Activated T-helper 1 cell treated with anti-CD3 and anti-CD28 coated beads, Interleukin-12 subunit alpha, Interleukin-12 subunit beta, Interleukin-2, Interleukin-4 antibody, amounts not matched to agents 30 ng/mL and 10 ng/mL and 1 ng/mL, durations not matched to agents 14 hours and 24 hours and 36 hours (primary cell): ENCODE data around the gene RRP1. TPM values are rescaled to one million over a fixed set of nuclear protein-coding genes. Genes with fewer than 3 reads are reported as not detected.

ENCODE experiments used
- DNase-seq: peaks from one replicate; pipeline ENCODE4 v3.0.0; 2021; ENCODE audit warnings: low spot score
- H3K27ac Mint-ChIP-seq: one replicate; pipeline ENCODE4 v1.8.0; 2021; ENCODE audit warnings: mild to moderate bottlenecking, mixed read lengths
- H3K27me3 Mint-ChIP-seq: one replicate; pipeline ENCODE4 v1.8.0; 2022; ENCODE audit warnings: mild to moderate bottlenecking, moderate library complexity, mixed read lengths; ENCODE audit not compliant: insufficient read depth
- H3K36me3 Mint-ChIP-seq: one replicate; pipeline ENCODE4 v1.8.0; 2021; ENCODE audit warnings: low read depth, mixed read lengths
- H3K4me1 Mint-ChIP-seq: one replicate; pipeline ENCODE4 v1.8.0; 2021; ENCODE audit warnings: low read depth, mixed read lengths
- H3K4me3 Mint-ChIP-seq: one replicate; pipeline ENCODE4 v1.8.0; 2021; ENCODE audit warnings: mild to moderate bottlenecking, moderate library complexity, mixed read lengths
- H3K9me3 Mint-ChIP-seq: one replicate; pipeline ENCODE4 v1.8.0; 2021; ENCODE audit warnings: mixed read lengths
- intact Hi-C: fragments of 100-400 bp; cut with micrococcal nuclease; formaldehyde crosslinking; loops from one replicate; pipeline ENCODE4 v1.15.1; 2024
- total RNA-seq: library from RNA; stranded (reverse); gene quantifications from 2 replicates; pipeline ENCODE4 v1.2.3, GENCODE V29; 2022

RRP1 gene
- total RNA-seq, 1 donor from 2014 or later, result 91.8 TPM

- intact Hi-C loops, result no loop called here
- no peaks in the 10 kb centered on the region for H3K27me3 Mint-ChIP-seq
These were observed 690 bp downstream of the RRP1 start for GRCh38 chr21:43790010-43790524.

GRCh38 chr21:43792406-43792805, 3.0 kb downstream of the RRP1 start:
- H3K36me3 Mint-ChIP-seq, result peaks cover 51% of the 10 kb centered on the region
- H3K4me1 Mint-ChIP-seq, result peaks cover 20% of the 10 kb centered on the region
- no peak for DNase-seq
- no peaks in the 10 kb centered on the region for H3K27me3 Mint-ChIP-seq
- H3K9me3 Mint-ChIP-seq, result no peaks in the 10 kb centered on the region
- intact Hi-C loops, result no loop called here
- peak overlapping the region; percentile 79 for H3K4me3 Mint-ChIP-seq
- H3K27ac Mint-ChIP-seq, result peak overlapping the region; percentile 79

More at GRCh38 chr21:43790010-43790524, 690 bp downstream of the RRP1 start:
- peak overlapping the region; percentile 95 for H3K4me3 Mint-ChIP-seq
- peaks cover 20% of the 10 kb centered on the region for H3K4me1 Mint-ChIP-seq
- peak overlapping the region; percentile 94 for H3K27ac Mint-ChIP-seq
- H3K9me3 Mint-ChIP-seq, result no peaks in the 10 kb centered on the region
- H3K36me3 Mint-ChIP-seq, result peaks cover 32% of the 10 kb centered on the region
- DNase-seq, result no peak

- no peak overlapping the region for H3K27ac Mint-ChIP-seq
- H3K36me3 Mint-ChIP-seq, result peaks cover 56% of the 10 kb centered on the region
- peaks cover 20% of the 10 kb centered on the region for H3K4me1 Mint-ChIP-seq
- no peak overlapping the region for H3K4me3 Mint-ChIP-seq
- intact Hi-C loops, result no loop called here
- no peaks in the 10 kb centered on the region for H3K27me3 Mint-ChIP-seq
- H3K9me3 Mint-ChIP-seq, result no peaks in the 10 kb centered on the region
- DNase-seq, result no peak
These were observed 3.9 kb downstream of the RRP1 start for GRCh38 chr21:43793243-43793642.

- Mint-ChIP-seq H3K4me3 (no peak overlapping the region), H3K27me3 (no peaks in the 10 kb centered on the region), H3K4me1 (peaks cover 20% of the 10 kb centered on the region), H3K27ac (no peak overlapping the region), H3K9me3 (no peaks in the 10 kb centered on the region), H3K36me3 (peaks cover 65% of the 10 kb centered on the region)
- DNase-seq, result no peak
- intact Hi-C loops, result no loop called here
These were observed 4.9 kb downstream of the RRP1 start for GRCh38 chr21:43794311-43794710.

GRCh38 chr21:43794857-43795256, 5.5 kb downstream of the RRP1 start:
- Mint-ChIP-seq H3K4me3 (no peak overlapping the region), H3K9me3 (no peaks in the 10 kb centered on the region), H3K27me3 (no peaks in the 10 kb centered on the region), H3K27ac (no peak overlapping the region), H3K4me1 (peaks cover 20% of the 10 kb centered on the region), H3K36me3 (peaks cover 67% of the 10 kb centered on the region)
- no peak for DNase-seq
- intact Hi-C loops, result no loop called here

GRCh38 chr21:43797415-43797814, 8.0 kb downstream of the RRP1 start:
- Mint-ChIP-seq H3K27me3 (no peaks in the 10 kb centered on the region), H3K4me1 (peaks cover 4% of the 10 kb centered on the region), H3K9me3 (no peaks in the 10 kb centered on the region), H3K27ac (no peak overlapping the region), H3K4me3 (no peak overlapping the region), H3K36me3 (peaks cover 59% of the 10 kb centered on the region)
- DNase-seq, result no peak
- intact Hi-C loops, result no loop called here

- H3K9me3 Mint-ChIP-seq, result no peaks in the 10 kb centered on the region
- H3K27me3 Mint-ChIP-seq, result no peaks in the 10 kb centered on the region
- H3K4me3 Mint-ChIP-seq, result no peak overlapping the region
- peaks cover 57% of the 10 kb centered on the region for H3K36me3 Mint-ChIP-seq
- no peaks in the 10 kb centered on the region for H3K4me1 Mint-ChIP-seq
- intact Hi-C loops, result no loop called here
- no peak overlapping the region for H3K27ac Mint-ChIP-seq
- no peak for DNase-seq
These were observed 8.7 kb downstream of the RRP1 start for GRCh38 chr21:43797925-43798715.

GRCh38 chr21:43799301-43799840, 10.0 kb downstream of the RRP1 start:
- Mint-ChIP-seq H3K36me3 (peaks cover 57% of the 10 kb centered on the region), H3K27ac (no peak overlapping the region), H3K27me3 (no peaks in the 10 kb centered on the region), H3K4me3 (no peak overlapping the region), H3K9me3 (no peaks in the 10 kb centered on the region), H3K4me1 (no peaks in the 10 kb centered on the region)
- intact Hi-C loops, result no loop called here
- no peak for DNase-seq

- H3K9me3 Mint-ChIP-seq, result no peaks in the 10 kb centered on the region
- H3K36me3 Mint-ChIP-seq, result peaks cover 54% of the 10 kb centered on the region
- H3K27ac Mint-ChIP-seq, result no peak overlapping the region
- no peak overlapping the region for H3K4me3 Mint-ChIP-seq
- no peaks in the 10 kb centered on the region for H3K4me1 Mint-ChIP-seq
- DNase-seq, result no peak
- intact Hi-C loops, result no loop called here
- no peaks in the 10 kb centered on the region for H3K27me3 Mint-ChIP-seq
These were observed 10.7 kb downstream of the RRP1 start for GRCh38 chr21:43800124-43800523.

- no peaks in the 10 kb centered on the region for H3K9me3 Mint-ChIP-seq
These were observed 11.2 kb downstream of the RRP1 start for GRCh38 chr21:43800566-43800965.

GRCh38 chr21:43801006-43801783, 11.8 kb downstream of the RRP1 start:
- no peak overlapping the region for H3K27ac Mint-ChIP-seq
- no peaks in the 10 kb centered on the region for H3K27me3 Mint-ChIP-seq
- H3K4me1 Mint-ChIP-seq, result no peaks in the 10 kb centered on the region
- DNase-seq, result no peak
- H3K36me3 Mint-ChIP-seq, result peaks cover 52% of the 10 kb centered on the region
- intact Hi-C loops, result no loop called here
- no peak overlapping the region for H3K4me3 Mint-ChIP-seq
- H3K9me3 Mint-ChIP-seq, result no peaks in the 10 kb centered on the region

More at GRCh38 chr21:43800566-43800965, 11.2 kb downstream of the RRP1 start:
- Mint-ChIP-seq H3K27me3 (no peaks in the 10 kb centered on the region), H3K27ac (no peak overlapping the region), H3K4me1 (no peaks in the 10 kb centered on the region), H3K4me3 (no peak overlapping the region), H3K36me3 (peaks cover 50% of the 10 kb centered on the region)
- no peak for DNase-seq
- intact Hi-C loops, result no loop called here

GRCh38 chr21:43802713-43803313, 13.4 kb downstream of the RRP1 start:
- Mint-ChIP-seq H3K27ac (no peak overlapping the region), H3K4me3 (no peak overlapping the region), H3K36me3 (peaks cover 42% of the 10 kb centered on the region), H3K27me3 (no peaks in the 10 kb centered on the region), H3K4me1 (no peaks in the 10 kb centered on the region), H3K9me3 (no peaks in the 10 kb centered on the region)
- intact Hi-C loops, result no loop called here
- DNase-seq, result no peak
